Activated CD4-positive, alpha-beta T cell treated with anti-CD3 and anti-CD28 coated beads, Interleukin-2, amount 10 ng/mL, durations not matched to agents 7 days and 5 days (primary cell): ENCODE results near the gene AP1M2. TPM values are rescaled to one million over a fixed set of nuclear protein-coding genes. Genes with fewer than 3 reads are reported as not detected.
"Not testable (repeated sequence)": the region's sequence is repeated elsewhere in the genome, so short reads cannot be mapped to it uniquely, and the experiment has no call there.

Experiments
- CTCF ChIA-PET: fragments of 350-600 bp; sonication (Branson Sonifier 250); formaldehyde crosslinking; loops from one replicate; lab custom pipeline; 2021; ENCODE audit warnings: antibody characterized with exemption; lab: Charles Lee
- POLR2A ChIA-PET: fragments of 350-600 bp; sonication (Branson Sonifier 250); formaldehyde crosslinking; loops from one replicate; lab custom pipeline; 2021; ENCODE audit warnings: antibody characterized with exemption; lab: Charles Lee
- DNase-seq: peaks from one replicate; pipeline ENCODE4 v3.0.0-alpha.2; 2020
- H3K27ac Mint-ChIP-seq: one replicate; pipeline ENCODE4 v1.8.0; 2021; ENCODE audit warnings: mild to moderate bottlenecking, moderate library complexity, mixed read lengths
- H3K27me3 Mint-ChIP-seq: one replicate; pipeline ENCODE4 v1.8.0; 2021; ENCODE audit warnings: mixed read lengths
- H3K36me3 Mint-ChIP-seq: one replicate; pipeline ENCODE4 v1.8.0; 2021; ENCODE audit warnings: low read depth, mixed read lengths
- H3K4me1 Mint-ChIP-seq: one replicate; pipeline ENCODE4 v1.8.0; 2021; ENCODE audit warnings: mixed read lengths
- H3K4me3 Mint-ChIP-seq: one replicate; pipeline ENCODE4 v1.8.0; 2021; ENCODE audit warnings: mild to moderate bottlenecking, moderate library complexity, mixed read lengths
- H3K9me3 Mint-ChIP-seq: one replicate; pipeline ENCODE4 v1.8.0; 2021; ENCODE audit warnings: mixed read lengths
- total RNA-seq, 2 experiments: library from RNA; stranded (reverse); gene quantifications; one replicate each; pipeline ENCODE4 v1.2.3, GENCODE V29; 2021

The AP1M2 gene
- total RNA-seq, 2 experiments from 2014 or later, result not detected

GRCh38 chr19:10554760-10555609 lies 32.1 kb downstream of the AP1M2 start:
- POLR2A ChIA-PET, result no interaction called here
- Mint-ChIP-seq H3K4me1 (peaks cover 63% of the 10 kb centered on the region), H3K27ac (peak overlapping the region; percentile 96)

GRCh38 chr19:10553943-10554381 lies 33.1 kb downstream of the AP1M2 start:
- ChIA-PET POLR2A (interaction anchor here (0.5 kb wide), 1 partner anchor 58 kb away, joined by 4 read pairs; no protein-coding TSS in a partner anchor), CTCF (interaction anchor here (0.6 to 3.2 kb wide), 13 partner anchors 9 to 163 kb away, joined by 3 to 14 read pairs (median 4); partner anchors contain the start of genes DNM2 and KRI1)
- Mint-ChIP-seq H3K4me1 (peaks cover 63% of the 10 kb centered on the region), H3K27me3 (no peaks in the 10 kb centered on the region), H3K27ac (peak overlapping the region; percentile 96), H3K4me3 (peak overlapping the region; percentile 70), H3K36me3 (peaks cover 73% of the 10 kb centered on the region), H3K9me3 (no peaks in the 10 kb centered on the region)
- DNase-seq, result peak; percentile 84

More at GRCh38 chr19:10554760-10555609, 32.1 kb downstream of the AP1M2 start:
- no peak for DNase-seq
- Mint-ChIP-seq H3K36me3 (peaks cover 76% of the 10 kb centered on the region), H3K9me3 (no peaks in the 10 kb centered on the region), H3K4me3 (peak overlapping the region; percentile 70), H3K27me3 (no peaks in the 10 kb centered on the region)
- CTCF ChIA-PET, result interaction anchor here (0.6 to 2.3 kb wide), 9 partner anchors 9 to 175 kb away, joined by 3 to 8 read pairs (median 4); partner anchors contain the start of genes DNM2 and TYK2

GRCh38 chr19:10553087-10553667 lies 33.9 kb downstream of the AP1M2 start:
- peak overlapping the region; percentile 96 for H3K27ac Mint-ChIP-seq
- ChIA-PET POLR2A (no interaction called here), CTCF (interaction anchor here (0.6 to 3.2 kb wide), 20 partner anchors 8 to 164 kb away, joined by 3 to 14 read pairs (median 4); partner anchors contain the start of genes DNM2 and KRI1)
- H3K27me3 Mint-ChIP-seq, result no peaks in the 10 kb centered on the region
- H3K4me1 Mint-ChIP-seq, result peaks cover 60% of the 10 kb centered on the region
- no peak for DNase-seq
- no peaks in the 10 kb centered on the region for H3K9me3 Mint-ChIP-seq
- peak overlapping the region; percentile 70 for H3K4me3 Mint-ChIP-seq
- peaks cover 72% of the 10 kb centered on the region for H3K36me3 Mint-ChIP-seq

GRCh38 chr19:10552510-10553053 lies 34.5 kb downstream of the AP1M2 start:
- no peak for DNase-seq
- POLR2A ChIA-PET, result no interaction called here
- H3K27me3 Mint-ChIP-seq, result no peaks in the 10 kb centered on the region
- peak overlapping the region; percentile 96 for H3K27ac Mint-ChIP-seq
- no peaks in the 10 kb centered on the region for H3K9me3 Mint-ChIP-seq
- peaks cover 67% of the 10 kb centered on the region for H3K36me3 Mint-ChIP-seq
- H3K4me1 Mint-ChIP-seq, result peaks cover 58% of the 10 kb centered on the region
- peak overlapping the region; percentile 30 for H3K4me3 Mint-ChIP-seq
- CTCF ChIA-PET, result interaction anchor here (0.6 to 3.2 kb wide), 17 partner anchors 8 to 153 kb away, joined by 3 to 14 read pairs (median 4); partner anchors contain the start of gene KRI1

- Mint-ChIP-seq H3K9me3 (no peaks in the 10 kb centered on the region), H3K36me3 (peaks cover 70% of the 10 kb centered on the region), H3K4me3 (no peak overlapping the region), H3K4me1 (peaks cover 61% of the 10 kb centered on the region), H3K27ac (peak overlapping the region; percentile 71), H3K27me3 (no peaks in the 10 kb centered on the region)
- POLR2A ChIA-PET, result no interaction called here
- CTCF ChIA-PET, result interaction anchor here (0.6 to 3.2 kb wide), 13 partner anchors 9 to 134 kb away, joined by 3 to 10 read pairs (median 4); partner anchors contain the start of gene KRI1
- DNase-seq, result peak; percentile 61
These were observed 35.3 kb downstream of the AP1M2 start for GRCh38 chr19:10551698-10552301.

- H3K4me3 Mint-ChIP-seq, POLR2A ChIA-PET, H3K27me3 Mint-ChIP-seq, H3K9me3 Mint-ChIP-seq, DNase-seq: not testable (repeated sequence)
- H3K27ac Mint-ChIP-seq, result peak overlapping the region; percentile 36
- CTCF ChIA-PET, result interaction anchor here (1.0 to 2.0 kb wide), 3 partner anchors 13 to 133 kb away, joined by 3 to 4 read pairs (median 4); no protein-coding TSS in a partner anchor
- H3K4me1 Mint-ChIP-seq, result peaks cover 59% of the 10 kb centered on the region
- peaks cover 64% of the 10 kb centered on the region for H3K36me3 Mint-ChIP-seq
These were observed 36.1 kb downstream of the AP1M2 start for GRCh38 chr19:10551006-10551405.

- Mint-ChIP-seq H3K27ac (no peak overlapping the region), H3K36me3 (peaks cover 58% of the 10 kb centered on the region), H3K4me1 (peaks cover 52% of the 10 kb centered on the region), H3K9me3 (no peaks in the 10 kb centered on the region), H3K27me3 (no peaks in the 10 kb centered on the region), H3K4me3 (no peak overlapping the region)
- ChIA-PET CTCF (no interaction called here), POLR2A (no interaction called here)
- no peak for DNase-seq
These were observed 36.8 kb downstream of the AP1M2 start for GRCh38 chr19:10550336-10550735.

GRCh38 chr19:10549733-10550132 lies 37.4 kb downstream of the AP1M2 start:
- POLR2A ChIA-PET, result no interaction called here
- peaks cover 52% of the 10 kb centered on the region for H3K4me1 Mint-ChIP-seq
- H3K36me3 Mint-ChIP-seq, result peaks cover 57% of the 10 kb centered on the region
- H3K4me3 Mint-ChIP-seq, result no peak overlapping the region
- no peaks in the 10 kb centered on the region for H3K27me3 Mint-ChIP-seq
- H3K9me3 Mint-ChIP-seq, result no peaks in the 10 kb centered on the region
- CTCF ChIA-PET, result no interaction called here
- DNase-seq, result no peak
- no peak overlapping the region for H3K27ac Mint-ChIP-seq

GRCh38 chr19:10548746-10549276 lies 38.3 kb downstream of the AP1M2 start:
- peaks cover 50% of the 10 kb centered on the region for H3K36me3 Mint-ChIP-seq
- ChIA-PET POLR2A (no interaction called here), CTCF (interaction anchor here (1.3 kb wide), 1 partner anchor 33 kb away, joined by 3 read pairs; no protein-coding TSS in a partner anchor)
- peaks cover 47% of the 10 kb centered on the region for H3K4me1 Mint-ChIP-seq
- no peak overlapping the region for H3K27ac Mint-ChIP-seq
- H3K27me3 Mint-ChIP-seq, result no peaks in the 10 kb centered on the region
- H3K4me3 Mint-ChIP-seq, result no peak overlapping the region
- no peaks in the 10 kb centered on the region for H3K9me3 Mint-ChIP-seq
- no peak for DNase-seq

GRCh38 chr19:10546817-10547216 lies 40.3 kb downstream of the AP1M2 start:
- H3K4me3 Mint-ChIP-seq, result no peak overlapping the region
- no peak overlapping the region for H3K27ac Mint-ChIP-seq
- DNase-seq, result no peak
- ChIA-PET CTCF (interaction anchor here (0.6 to 1.3 kb wide), 2 partner anchors 63 to 76 kb away, joined by 3 read pairs; no protein-coding TSS in a partner anchor), POLR2A (interaction anchor here (0.7 kb wide), 1 partner anchor 11 kb away, joined by 3 read pairs; no protein-coding TSS in a partner anchor)
- no peaks in the 10 kb centered on the region for H3K9me3 Mint-ChIP-seq
- peaks cover 31% of the 10 kb centered on the region for H3K4me1 Mint-ChIP-seq
- no peaks in the 10 kb centered on the region for H3K27me3 Mint-ChIP-seq
- peaks cover 33% of the 10 kb centered on the region for H3K36me3 Mint-ChIP-seq

GRCh38 chr19:10544753-10545251 lies 42.3 kb downstream of the AP1M2 start:
- H3K27ac Mint-ChIP-seq, result peak overlapping the region; percentile 90
- POLR2A ChIA-PET, result no interaction called here
- peaks cover 16% of the 10 kb centered on the region for H3K4me1 Mint-ChIP-seq
- peak overlapping the region; percentile 89 for H3K4me3 Mint-ChIP-seq
- H3K27me3 Mint-ChIP-seq, result peaks cover 5% of the 10 kb centered on the region
- H3K9me3 Mint-ChIP-seq, result no peaks in the 10 kb centered on the region
- peaks cover 16% of the 10 kb centered on the region for H3K36me3 Mint-ChIP-seq
- CTCF ChIA-PET, result interaction anchor here (0.6 to 1.2 kb wide), 2 partner anchors 9 to 137 kb away, joined by 3 read pairs; no protein-coding TSS in a partner anchor
- no peak for DNase-seq
